Activated T-helper 1 cell treated with anti-CD3 and anti-CD28 coated beads, Interleukin-12 subunit alpha, Interleukin-12 subunit beta, Interleukin-2, Interleukin-4 antibody, amounts not matched to agents 30 ng/mL and 10 ng/mL and 1 ng/mL, durations not matched to agents 14 hours and 24 hours and 36 hours (primary cell): ENCODE data around the gene PPA2. TPM values are rescaled to one million over a fixed set of nuclear protein-coding genes. Genes with fewer than 3 reads are reported as not detected.
A peak's percentile ranks its signal among the peaks of the same experiment; 100 is the strongest.

Experiments used
- DNase-seq: peaks from one replicate; pipeline ENCODE4 v3.0.0; 2021; ENCODE audit warnings: low spot score
- H3K27ac Mint-ChIP-seq: one replicate; pipeline ENCODE4 v1.8.0; 2021; ENCODE audit warnings: mild to moderate bottlenecking, mixed read lengths
- H3K27me3 Mint-ChIP-seq: one replicate; pipeline ENCODE4 v1.8.0; 2022; ENCODE audit warnings: mild to moderate bottlenecking, moderate library complexity, mixed read lengths; ENCODE audit not compliant: insufficient read depth
- H3K36me3 Mint-ChIP-seq: one replicate; pipeline ENCODE4 v1.8.0; 2021; ENCODE audit warnings: low read depth, mixed read lengths
- H3K4me1 Mint-ChIP-seq: one replicate; pipeline ENCODE4 v1.8.0; 2021; ENCODE audit warnings: low read depth, mixed read lengths
- H3K4me3 Mint-ChIP-seq: one replicate; pipeline ENCODE4 v1.8.0; 2021; ENCODE audit warnings: mild to moderate bottlenecking, moderate library complexity, mixed read lengths
- H3K9me3 Mint-ChIP-seq: one replicate; pipeline ENCODE4 v1.8.0; 2021; ENCODE audit warnings: mixed read lengths
- intact Hi-C: fragments of 100-400 bp; cut with micrococcal nuclease; formaldehyde crosslinking; loops from one replicate; pipeline ENCODE4 v1.15.1; 2024
- total RNA-seq: library from RNA; stranded (reverse); gene quantifications from 2 replicates; pipeline ENCODE4 v1.2.3, GENCODE V29; 2022

PPA2 gene
- total RNA-seq, 1 donor from 2014 or later: 67.2 TPM

GRCh38 chr4:105357258-105357980, 116.4 kb downstream of the PPA2 start:
- no peaks in the 10 kb centered on the region for H3K27me3 Mint-ChIP-seq
- H3K27ac Mint-ChIP-seq: no peak overlapping the region
- no peaks in the 10 kb centered on the region for H3K9me3 Mint-ChIP-seq
- peaks cover 13% of the 10 kb centered on the region for H3K4me1 Mint-ChIP-seq
- H3K36me3 Mint-ChIP-seq: peaks cover 9% of the 10 kb centered on the region
- H3K4me3 Mint-ChIP-seq: no peak overlapping the region
- no peak for DNase-seq
- intact Hi-C loops: no loop called here

DNA sequence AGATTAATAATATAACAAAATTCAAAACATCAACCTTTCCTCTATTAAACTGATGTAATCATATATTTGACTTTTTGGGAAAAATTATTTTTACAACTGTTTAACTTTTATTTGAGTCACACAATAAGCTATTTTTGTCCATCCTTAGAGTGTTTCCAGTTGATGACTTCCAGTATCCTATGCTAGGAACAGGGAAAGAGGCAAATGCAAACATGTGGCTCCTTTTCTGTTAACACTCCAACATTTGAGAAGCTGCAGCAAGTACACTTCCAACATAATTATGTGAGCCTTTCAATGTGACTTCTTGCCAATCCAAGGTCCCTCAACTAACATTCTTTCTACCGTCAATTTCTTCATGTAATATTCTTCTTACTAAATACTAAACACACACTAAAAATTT, 117.7 kb downstream of the PPA2 start:
- intact Hi-C loops: no loop called here
- no peak for DNase-seq
- no peak overlapping the region for H3K27ac Mint-ChIP-seq

DNA sequence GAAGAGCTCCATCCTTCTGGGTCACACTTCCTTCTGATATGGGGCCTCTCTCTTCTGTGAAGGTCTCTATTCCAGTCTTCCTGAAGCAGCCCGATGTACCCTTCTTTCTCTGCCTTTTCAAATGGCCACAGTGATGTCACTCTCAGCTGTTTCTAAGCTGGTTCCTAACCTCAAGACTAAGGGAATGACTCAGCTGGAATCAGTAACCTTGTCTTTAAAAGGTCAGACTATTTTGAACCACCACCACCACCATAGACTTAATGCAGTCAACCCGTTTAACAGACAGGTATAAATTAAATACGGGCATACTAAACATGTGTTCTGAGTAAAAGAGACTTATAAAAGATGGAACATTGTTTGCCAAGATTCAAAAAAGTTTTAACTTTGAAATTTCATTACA, 121.0 kb downstream of the PPA2 start:
- DNase-seq: no peak
- peaks cover 14% of the 10 kb centered on the region for H3K4me1 Mint-ChIP-seq
- H3K9me3 Mint-ChIP-seq: no peaks in the 10 kb centered on the region
- no peaks in the 10 kb centered on the region for H3K27me3 Mint-ChIP-seq
- no peak overlapping the region for H3K27ac Mint-ChIP-seq
- H3K4me3 Mint-ChIP-seq: peak overlapping the region; percentile 6
- intact Hi-C loops: no loop called here
- peaks cover 4% of the 10 kb centered on the region for H3K36me3 Mint-ChIP-seq

More for the DNA sequence above, 117.7 kb downstream of the PPA2 start:
- Mint-ChIP-seq H3K27me3 (no peaks in the 10 kb centered on the region), H3K4me3 (no peak overlapping the region), H3K4me1 (peaks cover 14% of the 10 kb centered on the region), H3K36me3 (peaks cover 9% of the 10 kb centered on the region), H3K9me3 (no peaks in the 10 kb centered on the region)

DNA sequence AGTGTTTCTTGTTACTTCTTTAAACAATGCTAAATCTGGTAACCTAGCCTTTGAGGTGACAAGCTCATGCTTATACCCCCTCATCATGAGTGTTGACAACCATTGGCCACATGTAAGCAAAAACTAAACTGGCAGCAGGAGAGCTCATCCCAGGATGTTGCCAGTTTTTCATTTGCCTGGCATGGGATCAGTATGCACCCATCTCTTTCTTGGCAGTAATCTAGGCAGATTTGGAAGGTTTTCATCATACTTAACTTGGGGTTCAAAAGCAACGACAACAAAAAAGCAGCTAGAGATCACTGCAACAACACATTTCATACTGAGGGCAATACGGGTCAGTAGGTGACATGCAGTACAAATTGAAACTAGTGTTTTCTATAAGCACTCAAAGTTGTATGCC, 122.0 kb downstream of the PPA2 start:
- Mint-ChIP-seq H3K27ac (no peak overlapping the region), H3K36me3 (peaks cover 4% of the 10 kb centered on the region), H3K9me3 (no peaks in the 10 kb centered on the region), H3K4me1 (peaks cover 14% of the 10 kb centered on the region), H3K27me3 (no peaks in the 10 kb centered on the region), H3K4me3 (no peak overlapping the region)
- no peak for DNase-seq
- intact Hi-C loops: no loop called here

DNA sequence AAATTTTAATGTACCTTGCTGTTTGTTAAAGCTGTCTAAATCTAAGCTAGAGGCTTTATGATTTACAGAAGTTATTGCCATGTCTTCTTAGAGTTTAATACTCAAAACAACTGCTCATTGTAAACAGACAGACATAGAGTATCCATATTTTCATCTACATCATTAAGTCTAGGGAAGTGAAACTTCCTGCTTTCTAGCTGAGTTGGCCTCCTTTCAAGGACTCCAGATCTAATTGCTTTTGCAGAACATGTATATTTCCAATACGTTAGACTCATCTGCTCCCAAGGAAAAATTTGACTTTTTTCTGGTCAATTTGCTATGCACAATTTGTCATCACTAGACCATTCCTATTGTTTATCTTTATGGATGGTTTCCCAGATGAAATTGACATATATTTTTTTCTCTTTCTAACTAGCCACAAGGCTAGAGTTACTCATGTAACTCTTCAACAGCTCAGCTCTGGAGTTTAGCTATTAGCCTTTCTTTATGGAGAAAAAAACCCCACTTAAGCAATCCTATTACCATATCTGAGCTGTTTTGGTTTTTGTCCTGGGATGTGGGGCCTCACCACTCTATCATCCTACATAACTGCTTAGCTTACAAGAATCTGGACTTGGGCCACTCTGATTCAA, 122.9 kb downstream of the PPA2 start:
- Mint-ChIP-seq H3K27ac (no peak overlapping the region), H3K4me3 (no peak overlapping the region), H3K9me3 (no peaks in the 10 kb centered on the region), H3K27me3 (no peaks in the 10 kb centered on the region), H3K4me1 (peaks cover 14% of the 10 kb centered on the region), H3K36me3 (peaks cover 4% of the 10 kb centered on the region)
- intact Hi-C loops: no loop called here
- no peak for DNase-seq

DNA sequence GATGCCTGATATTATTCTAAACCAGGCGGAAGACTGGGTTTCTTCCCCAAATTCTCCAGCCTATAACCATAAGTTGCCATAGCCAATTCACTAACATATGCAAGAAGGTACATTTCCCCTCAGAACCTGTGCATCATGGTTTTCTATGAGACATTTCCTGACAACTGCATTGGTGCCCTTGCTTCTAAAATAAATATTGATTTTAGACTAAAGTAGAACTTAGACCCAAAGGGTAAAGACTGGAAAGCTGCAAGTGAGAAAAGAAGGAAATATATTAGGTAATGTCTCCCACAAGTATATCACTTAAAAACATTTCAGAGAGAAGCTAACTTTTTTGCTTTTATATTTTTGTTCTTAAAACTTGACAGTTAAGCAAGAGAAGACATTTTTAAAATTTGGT, 125.1 kb downstream of the PPA2 start:
- Mint-ChIP-seq H3K27ac (no peak overlapping the region), H3K36me3 (peaks cover 4% of the 10 kb centered on the region), H3K4me1 (peaks cover 14% of the 10 kb centered on the region), H3K27me3 (peaks cover 2% of the 10 kb centered on the region), H3K9me3 (no peaks in the 10 kb centered on the region), H3K4me3 (no peak overlapping the region)
- DNase-seq: no peak
- intact Hi-C loops: no loop called here

DNA sequence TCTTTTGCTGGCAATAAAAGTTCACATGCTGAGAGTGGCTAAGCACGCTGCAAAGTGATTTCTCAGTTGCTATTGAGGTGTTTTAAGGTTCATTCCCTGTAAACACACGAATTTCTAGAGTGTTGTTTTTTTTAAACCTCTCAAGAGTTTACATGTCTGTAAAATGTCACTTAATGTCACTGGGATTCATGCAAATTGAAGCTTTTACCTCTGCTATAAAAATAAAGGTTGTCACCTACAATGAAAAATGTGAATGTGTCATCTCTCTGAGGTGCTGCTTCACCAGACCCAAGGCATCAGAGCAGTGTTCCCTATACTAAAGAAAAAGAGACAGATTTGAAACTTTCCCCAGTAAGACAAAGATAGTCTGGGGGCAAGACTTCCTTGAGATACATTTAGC, 127.0 kb downstream of the PPA2 start:
- Mint-ChIP-seq H3K4me1 (no peaks in the 10 kb centered on the region), H3K27ac (no peak overlapping the region), H3K9me3 (no peaks in the 10 kb centered on the region), H3K4me3 (no peak overlapping the region), H3K27me3 (peaks cover 4% of the 10 kb centered on the region), H3K36me3 (no peaks in the 10 kb centered on the region)
- intact Hi-C loops: no loop called here
- no peak for DNase-seq

DNA sequence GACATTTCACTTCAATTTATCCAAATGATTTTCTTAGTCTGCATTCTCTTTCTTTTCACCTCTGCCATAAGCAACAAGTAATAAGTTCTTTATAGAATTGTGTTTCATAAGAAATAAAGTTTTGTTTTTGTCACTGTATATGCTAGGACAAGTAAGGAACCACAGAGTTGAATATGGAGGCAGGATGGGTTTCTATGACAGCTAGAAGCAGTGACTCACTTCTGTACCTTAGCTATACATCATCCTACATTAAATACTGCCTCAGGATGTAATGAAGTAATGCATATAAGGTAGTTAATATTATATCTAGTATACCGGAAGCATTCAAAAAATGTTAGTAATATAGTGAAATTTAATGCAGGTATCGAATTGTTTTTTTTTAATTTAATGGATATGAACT, 128.0 kb downstream of the PPA2 start:
- Mint-ChIP-seq H3K27me3 (peaks cover 4% of the 10 kb centered on the region), H3K36me3 (no peaks in the 10 kb centered on the region), H3K4me3 (no peak overlapping the region), H3K27ac (no peak overlapping the region), H3K9me3 (no peaks in the 10 kb centered on the region), H3K4me1 (no peaks in the 10 kb centered on the region)
- intact Hi-C loops: no loop called here
- no peak for DNase-seq

GRCh38 chr4:105345358-105345757, 128.5 kb downstream of the PPA2 start:
- H3K36me3 Mint-ChIP-seq: no peaks in the 10 kb centered on the region
- H3K9me3 Mint-ChIP-seq: no peaks in the 10 kb centered on the region
- no peak overlapping the region for H3K27ac Mint-ChIP-seq
- intact Hi-C loops: no loop called here
- no peaks in the 10 kb centered on the region for H3K4me1 Mint-ChIP-seq
- no peak overlapping the region for H3K4me3 Mint-ChIP-seq
- no peak for DNase-seq
- peaks cover 4% of the 10 kb centered on the region for H3K27me3 Mint-ChIP-seq

DNA sequence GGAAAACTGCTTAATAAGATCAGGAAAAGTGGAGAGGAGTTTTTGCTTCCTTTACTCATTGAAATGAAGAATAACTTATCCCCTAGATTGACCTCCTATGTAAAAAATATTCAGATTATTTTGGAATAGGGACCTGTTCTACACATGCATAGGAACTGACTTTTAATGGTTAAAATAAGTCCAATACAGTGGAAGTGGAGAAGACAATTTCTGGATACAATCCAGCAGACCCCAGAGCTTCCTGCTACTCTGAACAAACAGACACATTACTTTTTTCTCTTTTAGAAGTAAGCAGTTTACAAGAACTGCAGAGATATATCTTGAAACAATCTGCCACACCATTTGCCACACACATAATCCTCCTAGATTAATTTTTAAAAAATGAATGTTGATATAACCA, 129.7 kb downstream of the PPA2 start:
- Mint-ChIP-seq H3K36me3 (no peaks in the 10 kb centered on the region), H3K27ac (no peak overlapping the region), H3K9me3 (no peaks in the 10 kb centered on the region), H3K4me1 (no peaks in the 10 kb centered on the region), H3K4me3 (no peak overlapping the region), H3K27me3 (peaks cover 4% of the 10 kb centered on the region)
- DNase-seq: no peak
- intact Hi-C loops: no loop called here

DNA sequence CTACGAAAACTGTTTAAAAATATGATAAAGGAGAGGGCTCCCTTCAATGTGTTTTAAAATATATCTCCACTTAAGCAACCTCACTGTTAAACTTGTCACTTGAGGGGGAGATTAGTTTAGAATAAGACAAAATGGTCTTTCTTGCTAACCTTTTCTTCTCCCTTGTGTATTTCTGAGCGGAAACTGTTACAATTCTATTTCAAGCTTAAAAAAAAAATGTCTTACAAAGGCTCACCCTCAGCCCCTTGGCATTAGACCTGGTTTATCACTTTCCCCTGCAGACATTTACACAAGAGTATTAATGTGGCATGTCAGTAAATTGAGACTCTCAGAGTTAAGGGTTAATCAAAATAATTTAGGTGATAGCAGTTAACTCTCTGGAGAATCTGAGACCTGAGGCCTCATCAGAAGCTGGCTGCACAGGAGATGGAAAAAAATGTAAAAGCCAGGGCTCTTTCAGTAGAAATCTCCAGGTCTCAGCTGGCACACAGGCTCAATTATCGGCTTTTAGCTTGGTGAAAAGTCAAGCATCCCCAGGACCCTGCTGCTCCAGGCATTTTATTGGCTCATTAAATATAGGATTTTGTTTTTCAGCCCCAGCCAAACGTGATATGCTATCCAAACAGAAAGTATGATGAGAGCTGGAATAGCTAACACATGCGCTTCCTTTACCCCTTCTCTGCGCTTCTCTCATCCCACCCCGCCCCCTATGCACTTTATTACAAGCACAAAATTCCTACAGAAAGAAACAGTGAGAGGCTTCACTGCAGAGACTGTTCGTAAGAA, 130.5 kb downstream of the PPA2 start:
- no peak for DNase-seq
- Mint-ChIP-seq H3K36me3 (no peaks in the 10 kb centered on the region), H3K9me3 (no peaks in the 10 kb centered on the region), H3K27ac (no peak overlapping the region), H3K4me1 (no peaks in the 10 kb centered on the region), H3K4me3 (no peak overlapping the region), H3K27me3 (peaks cover 4% of the 10 kb centered on the region)
- intact Hi-C loops: no loop called here

DNA sequence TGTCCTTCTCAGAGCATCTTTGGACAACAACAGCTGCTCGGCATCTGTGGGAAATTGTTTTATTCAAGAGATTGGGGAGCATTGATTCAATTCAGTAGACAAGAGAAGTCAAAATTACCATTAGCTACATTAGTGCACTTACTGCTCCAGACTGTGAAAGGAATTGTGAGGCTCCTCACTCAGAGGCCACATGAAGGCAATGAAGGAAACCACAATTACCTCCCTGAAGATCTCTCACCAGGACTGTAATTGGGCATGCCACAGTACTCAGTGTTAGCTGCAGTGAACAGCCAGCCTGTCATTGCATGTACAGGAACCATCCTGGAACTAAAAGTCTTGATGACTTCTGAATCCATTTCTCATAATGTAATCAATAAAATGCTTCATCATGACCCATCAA, 144.8 kb downstream of the PPA2 start:
- DNase-seq: no peak
- intact Hi-C loops: no loop called here
- Mint-ChIP-seq H3K9me3 (no peaks in the 10 kb centered on the region), H3K4me3 (no peak overlapping the region), H3K27me3 (no peaks in the 10 kb centered on the region), H3K4me1 (peaks cover 10% of the 10 kb centered on the region), H3K27ac (no peak overlapping the region), H3K36me3 (no peaks in the 10 kb centered on the region)

GRCh38 chr4:105327956-105328355, 145.9 kb downstream of the PPA2 start:
- Mint-ChIP-seq H3K4me3 (no peak overlapping the region), H3K4me1 (peaks cover 10% of the 10 kb centered on the region), H3K9me3 (no peaks in the 10 kb centered on the region), H3K27ac (no peak overlapping the region), H3K36me3 (no peaks in the 10 kb centered on the region), H3K27me3 (no peaks in the 10 kb centered on the region)
- intact Hi-C loops: no loop called here
- no peak for DNase-seq
